ENCODE measurements around the gene KBTBD7.

DNA sequence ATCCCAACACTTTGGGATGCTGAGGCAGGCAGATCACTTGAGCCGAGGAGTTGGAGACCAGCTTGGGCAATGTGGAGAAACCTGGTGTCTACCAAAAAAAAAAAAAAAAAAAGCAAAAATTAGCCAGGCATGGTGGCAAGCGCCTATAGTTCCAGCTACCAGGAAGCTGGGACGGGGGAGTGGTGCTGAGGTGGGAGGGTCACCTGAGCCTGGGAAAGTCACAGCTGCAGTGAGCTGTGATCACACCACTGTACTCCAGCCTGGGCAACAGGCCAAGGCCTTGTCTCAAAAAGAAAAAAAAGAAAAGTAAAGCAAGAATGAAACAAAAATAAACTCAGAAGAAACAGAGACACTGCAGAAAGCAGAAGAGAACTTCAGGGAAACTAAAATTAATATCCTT lies 37.4 kb upstream of the KBTBD7 start:
- TF ChIP-seq POLR2A (IDR thresholded peaks at IDR 0.05; ENCODE audit: low read length) (no peak), GATA1 (IDR thresholded peaks at IDR 0.05; ENCODE audit: low read depth, low read length) (no peak)

Measured in erythroblast (primary cell).